Skin epidermis (tissue), 12 donors: ENCODE measurements around the gene GTF2B.
"Not testable (repeated sequence)": the region's sequence is repeated elsewhere in the genome, so short reads cannot be mapped to it uniquely, and the experiment has no call there.

ENCODE experiments used
- H3K27ac ChIP-seq, 21 experiments: fragments of 200-600 bp; sonication (generic) in 11 of 21; one replicate each; pipeline ENCODE4 v1.5.0; 2020; ENCODE audit warnings: mild to moderate bottlenecking in 3 of 21, inconsistent platforms in 2 of 21, moderate library complexity in 2 of 21
- H3K4me3 ChIP-seq, 7 experiments: fragments of 200-600 bp; sonication (generic) in 2 of 7; one replicate each; pipeline ENCODE4 v1.5.0; 2020; ENCODE audit warnings: inconsistent platforms in 2 of 7, mild to moderate bottlenecking in 2 of 7, moderate library complexity in 1 of 7

Gene GTF2B

GRCh38 chr1:88890131-88890530, 1.2 kb downstream of the GTF2B start:
- peak overlapping the region in 10 of 21 experiments; percentile 80 to 98 (median 95) for H3K27ac ChIP-seq
- peak overlapping the region; percentile 61 to 99 (median 76) for H3K4me3 ChIP-seq

- Histone ChIP-seq H3K27ac (no peak overlapping the region), H3K4me3 (no peak overlapping the region)
These were observed 2.6 kb downstream of the GTF2B start for GRCh38 chr1:88888750-88889149.

DNA sequence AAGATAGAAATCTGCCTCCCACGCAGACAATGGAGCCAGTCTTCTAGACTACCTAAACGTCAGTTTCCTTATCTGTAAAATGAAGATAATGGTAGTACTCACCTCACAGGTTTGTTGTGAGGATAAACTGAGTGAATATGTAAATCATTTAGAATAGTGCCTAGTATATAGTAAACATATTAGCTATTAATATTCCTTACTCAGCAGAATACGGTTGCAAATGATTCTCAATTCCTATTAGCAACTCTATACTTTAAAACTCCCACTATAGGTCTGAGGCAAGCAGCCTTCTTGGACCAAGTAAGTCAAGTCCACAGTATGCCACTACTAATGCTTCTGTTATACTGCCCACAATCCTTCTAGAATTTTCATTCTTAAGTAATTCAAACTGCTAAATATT, 5.4 kb downstream of the GTF2B start:
- Histone ChIP-seq H3K27ac (no peak overlapping the region), H3K4me3 (no peak overlapping the region)

DNA sequence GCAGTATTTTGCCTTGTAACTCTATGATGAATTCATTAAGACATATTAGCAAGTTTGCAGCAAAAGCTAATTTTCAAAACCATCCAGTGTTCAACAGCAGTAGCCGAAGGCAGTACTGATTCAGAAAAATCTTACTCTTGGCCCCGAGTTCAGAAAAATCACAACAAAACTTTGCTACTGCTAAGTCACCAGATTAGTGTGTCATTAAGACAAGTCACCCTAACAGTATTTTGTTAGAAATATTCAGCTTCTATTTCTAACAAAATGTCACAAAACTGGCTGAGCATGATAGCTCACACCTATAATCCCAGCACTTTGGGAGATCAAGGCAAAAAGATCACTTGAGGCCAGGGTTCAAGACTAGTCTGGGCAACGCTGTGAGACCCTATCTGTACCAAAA, 8.2 kb downstream of the GTF2B start:
- peak overlapping the region in 1 of 21 experiments; percentile 1 for H3K27ac ChIP-seq
- H3K4me3 ChIP-seq, result no peak overlapping the region

- not testable (repeated sequence) for H3K4me3 ChIP-seq, H3K27ac ChIP-seq
These were observed 10.7 kb downstream of the GTF2B start for GRCh38 chr1:88880717-88881116.

DNA sequence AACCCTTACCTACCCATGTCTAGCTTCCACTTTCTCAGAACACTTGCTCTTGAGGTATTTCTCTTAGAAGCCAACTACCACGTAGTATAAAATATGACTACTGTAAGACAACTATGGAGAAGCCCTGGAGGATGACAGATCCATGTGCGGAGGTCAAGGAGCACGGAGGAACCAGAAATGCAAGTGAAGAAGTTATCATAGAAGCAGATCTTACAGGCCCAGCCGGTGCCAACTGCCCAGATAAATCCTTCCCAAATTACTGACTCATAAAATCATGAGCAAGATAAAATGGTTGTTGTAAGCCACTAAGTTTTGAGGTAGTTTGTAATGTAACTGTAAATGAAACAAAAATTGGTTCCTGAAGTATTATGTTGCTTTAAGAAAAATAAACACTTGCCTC, 12.6 kb downstream of the GTF2B start:
- no peak overlapping the region for H3K27ac ChIP-seq
- no peak overlapping the region for H3K4me3 ChIP-seq

DNA sequence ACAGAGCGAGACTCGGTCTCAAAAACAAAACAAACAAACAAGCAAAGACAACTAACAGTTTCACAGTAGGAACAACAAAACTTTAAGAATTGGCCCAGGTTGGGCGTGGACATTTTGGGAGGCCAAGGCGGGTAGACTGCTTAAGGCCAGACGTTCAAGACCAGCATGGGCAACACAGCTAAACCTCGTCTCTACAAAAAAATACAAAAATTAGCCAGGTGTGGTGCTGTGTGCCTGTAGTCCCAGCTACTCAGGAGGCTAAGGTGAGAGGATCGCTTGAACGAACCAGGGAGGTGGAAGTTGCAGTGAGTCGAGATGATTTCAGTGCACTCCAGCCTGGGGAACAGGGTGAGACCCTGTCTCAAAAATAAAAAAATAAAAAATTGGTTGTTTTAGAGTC, 13.5 kb downstream of the GTF2B start:
- no peak overlapping the region for H3K4me3 ChIP-seq

DNA sequence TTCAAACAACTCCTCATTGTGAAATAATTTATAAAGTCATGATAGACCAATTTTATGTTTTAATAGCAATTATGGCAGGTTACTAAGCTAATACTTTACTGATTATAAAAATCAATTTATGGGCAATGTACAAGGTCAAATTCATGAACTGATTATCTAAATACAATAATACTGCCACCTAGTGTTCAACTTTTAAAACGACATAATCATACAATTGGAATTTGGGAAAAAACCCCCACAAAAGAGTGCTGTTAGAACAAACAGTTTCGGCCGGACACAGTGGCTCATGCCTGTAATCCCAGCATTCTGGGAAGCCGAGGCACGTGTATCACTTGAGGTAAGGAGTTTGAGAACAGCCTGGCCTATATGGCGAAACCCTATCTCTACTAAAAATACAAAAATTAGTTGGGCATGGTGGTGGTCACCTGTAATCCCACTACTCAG, 14.0 kb downstream of the GTF2B start:
- Histone ChIP-seq H3K4me3 (no peak overlapping the region), H3K27ac (peak overlapping the region in 2 of 21 experiments; percentile 6 to 34)

More for the DNA sequence above, 13.5 kb downstream of the GTF2B start:
- peak overlapping the region in 2 of 21 experiments; percentile 6 to 34 for H3K27ac ChIP-seq

GRCh38 chr1:88876573-88877365, 14.6 kb downstream of the GTF2B start:
- H3K4me3 ChIP-seq, result no peak overlapping the region
- no peak overlapping the region for H3K27ac ChIP-seq

- H3K27ac ChIP-seq, result no peak overlapping the region
These were observed 15.8 kb downstream of the GTF2B start for GRCh38 chr1:88875595-88875994.

GRCh38 chr1:88873737-88874349, 17.5 kb downstream of the GTF2B start:
- Histone ChIP-seq H3K4me3 (no peak overlapping the region), H3K27ac (no peak overlapping the region)

More at GRCh38 chr1:88875595-88875994, 15.8 kb downstream of the GTF2B start:
- H3K4me3 ChIP-seq, result no peak overlapping the region

DNA sequence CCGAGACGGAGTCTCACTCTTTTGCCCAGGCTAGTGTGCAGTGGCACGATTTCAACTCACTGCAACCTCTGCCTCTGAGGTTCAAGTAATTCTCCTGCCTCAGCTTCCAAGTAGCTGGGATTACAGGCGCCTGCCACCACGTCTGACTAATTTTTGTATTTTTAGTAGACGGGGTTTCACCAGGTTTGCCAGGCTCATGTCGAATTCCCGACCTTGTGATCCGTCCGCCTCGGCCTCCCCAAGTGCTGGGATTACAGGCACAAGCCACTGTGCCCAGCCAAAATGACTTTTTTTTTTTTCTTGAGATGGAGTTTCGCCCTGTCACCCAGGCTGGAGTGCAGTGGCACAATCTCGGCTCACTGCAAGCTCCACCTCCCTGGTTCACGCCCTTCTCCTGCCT, 21.7 kb downstream of the GTF2B start:
- H3K27ac ChIP-seq, H3K4me3 ChIP-seq: not testable (repeated sequence)

GRCh38 chr1:88867743-88868521, 23.4 kb downstream of the GTF2B start:
- H3K27ac ChIP-seq, result peak overlapping the region in 1 of 21 experiments; percentile 45
- H3K4me3 ChIP-seq, result no peak overlapping the region

DNA sequence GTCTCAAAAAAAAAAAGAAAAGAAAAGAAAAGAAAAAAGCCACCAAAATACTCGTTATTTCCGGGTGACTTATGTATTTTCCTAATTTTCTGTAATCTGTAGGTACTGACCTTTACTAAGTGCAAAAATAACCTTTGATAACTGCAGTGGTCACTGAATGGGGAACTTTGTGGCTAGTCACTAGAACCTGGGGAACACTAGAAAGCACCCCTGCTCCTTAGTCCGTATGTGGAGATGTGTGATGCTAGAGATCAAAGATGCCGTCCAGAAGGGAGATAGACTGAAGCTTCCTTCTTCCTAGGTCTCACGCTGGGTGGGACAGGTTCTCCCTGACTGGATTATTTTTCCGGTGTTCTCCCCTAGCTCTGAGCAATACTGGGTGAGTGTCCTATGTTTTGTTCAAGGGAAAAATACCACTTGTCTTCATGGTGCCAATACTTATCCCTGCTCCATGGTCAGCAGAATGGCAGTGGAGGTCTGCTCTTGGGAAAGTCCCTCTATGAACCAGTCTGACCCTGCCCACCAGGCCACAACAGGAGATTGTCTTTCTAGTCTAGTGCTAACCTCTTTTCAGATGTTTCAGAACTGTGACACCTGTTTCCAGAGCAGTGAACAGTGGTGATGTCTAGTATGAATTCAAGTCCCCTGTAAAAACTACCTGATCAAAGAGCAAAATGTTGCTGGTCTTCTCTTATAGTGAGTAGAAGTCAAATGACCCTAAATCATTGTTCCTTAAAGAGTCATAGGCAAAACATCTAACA, 39.9 kb downstream of the GTF2B start:
- no peak overlapping the region for H3K4me3 ChIP-seq
- H3K27ac ChIP-seq, result no peak overlapping the region

DNA sequence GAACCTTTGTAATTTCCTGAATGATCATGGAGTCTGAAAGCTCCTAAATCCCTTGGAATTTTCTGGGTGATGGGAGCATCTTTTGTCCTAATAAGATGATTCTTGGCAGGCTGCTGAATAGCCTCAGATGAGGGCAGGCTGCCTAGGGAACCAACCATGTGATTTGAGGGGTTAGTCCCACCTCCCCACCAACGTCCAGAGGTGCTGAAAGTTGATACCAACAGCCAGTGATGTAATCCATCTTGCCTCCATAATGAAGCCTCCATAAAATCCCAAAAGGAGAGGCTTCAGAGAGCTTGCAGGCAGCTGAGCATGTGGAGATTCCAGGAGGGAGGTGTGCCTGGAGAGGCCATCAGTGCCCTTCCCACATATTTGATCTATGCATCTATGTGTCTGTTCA, 43.7 kb downstream of the GTF2B start:
- Histone ChIP-seq H3K27ac (no peak overlapping the region), H3K4me3 (no peak overlapping the region)

DNA sequence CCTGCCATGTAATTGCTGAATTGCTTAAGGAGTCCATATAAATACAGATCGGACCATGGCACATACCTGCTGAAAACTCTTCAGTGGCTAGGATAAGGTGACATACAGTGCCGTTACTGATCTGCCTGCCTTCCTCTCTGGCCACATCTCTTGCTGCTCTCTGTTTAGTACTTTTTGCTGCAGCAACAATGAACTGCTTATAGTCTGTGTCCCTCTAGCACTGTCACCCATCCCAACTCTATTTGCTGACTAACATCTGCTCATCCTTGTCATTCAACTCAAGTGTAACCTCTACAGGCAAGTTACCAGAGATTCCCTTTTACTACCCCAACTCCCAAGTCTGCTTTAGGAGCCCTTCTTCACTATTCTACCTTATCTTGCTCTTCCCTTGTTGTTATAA, 65.6 kb downstream of the GTF2B start:
- H3K4me3 ChIP-seq, result no peak overlapping the region
- H3K27ac ChIP-seq, result no peak overlapping the region

DNA sequence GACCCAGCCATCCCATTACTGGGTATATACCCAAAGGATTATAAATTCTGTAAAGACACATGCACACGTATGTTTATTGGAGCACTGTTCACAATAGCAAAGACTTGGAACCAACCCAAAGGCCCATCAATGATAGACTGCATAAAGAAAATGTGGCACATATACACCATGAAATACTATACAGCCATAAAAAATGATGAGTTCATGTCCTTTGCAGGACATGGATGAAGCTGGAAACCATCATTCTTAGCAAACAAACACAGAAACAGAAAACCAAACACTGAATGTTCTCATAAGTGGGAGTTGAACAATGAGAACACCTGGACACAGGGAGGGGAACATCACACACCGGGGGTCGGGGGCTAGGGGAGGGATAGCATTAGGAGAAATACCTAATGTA, 71.7 kb downstream of the GTF2B start:
- H3K27ac ChIP-seq, H3K4me3 ChIP-seq: not testable (repeated sequence)

GRCh38 chr1:88813471-88813870, 77.9 kb downstream of the GTF2B start:
- Histone ChIP-seq H3K27ac (no peak overlapping the region), H3K4me3 (no peak overlapping the region)

DNA sequence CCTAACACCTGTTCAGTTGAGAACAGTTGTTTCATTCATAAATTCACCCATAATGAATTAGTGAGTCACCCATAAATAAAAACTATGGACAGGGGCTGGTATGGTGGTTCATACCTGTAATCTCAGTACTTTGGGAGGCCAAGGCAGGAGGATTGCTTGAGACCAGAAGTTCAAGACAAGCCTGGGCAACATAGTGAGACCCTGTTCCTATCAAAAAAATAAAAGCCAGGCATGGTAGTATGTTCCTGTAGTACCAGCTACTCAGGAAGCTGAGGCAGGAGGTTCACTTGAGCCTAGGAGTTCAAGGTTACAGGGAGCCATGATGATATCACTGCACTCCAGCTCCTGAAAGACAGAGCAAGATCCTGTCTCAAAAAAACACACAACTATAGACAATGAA, 79.0 kb downstream of the GTF2B start:
- no peak overlapping the region for H3K27ac ChIP-seq
- no peak overlapping the region for H3K4me3 ChIP-seq

GRCh38 chr1:88803444-88803843, 87.9 kb downstream of the GTF2B start:
- H3K4me3 ChIP-seq, result no peak overlapping the region

More at GRCh38 chr1:88803444-88803843, 87.9 kb downstream of the GTF2B start:
- H3K27ac ChIP-seq, result no peak overlapping the region
